ENCODE data around the gene CMTM1. TPM values are rescaled to one million over a fixed set of nuclear protein-coding genes. Genes with fewer than 3 reads are reported as not detected.

The CMTM1 gene, protein sequence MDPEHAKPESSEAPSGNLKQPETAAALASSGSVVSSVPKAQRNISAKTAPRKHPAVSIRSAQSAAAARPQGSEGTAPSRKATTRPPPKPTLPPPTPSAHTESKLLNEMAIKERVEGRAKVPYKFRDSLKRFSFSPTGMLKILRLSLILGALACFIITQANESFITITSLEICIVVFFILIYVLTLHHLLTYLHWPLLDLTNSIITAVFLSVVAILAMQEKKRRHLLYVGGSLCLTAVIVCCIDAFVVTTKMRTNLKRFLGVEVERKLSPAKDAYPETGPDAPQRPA
- 4.3 and 9.0 TPM in 2 replicates for total RNA-seq

- Histone ChIP-seq H3K27me3 (ENCODE audit: control insufficient read depth, insufficient read depth, low read length) (no peaks in the 10 kb centered on the region), H3K36me3 (ENCODE audit: control insufficient read depth, insufficient read depth, low read length) (no peaks in the 10 kb centered on the region), H3K4me3 (ENCODE audit: low read depth, low read length) (no peak within 1 kb of the TSS)
- TF ChIP-seq, protein P1, sequence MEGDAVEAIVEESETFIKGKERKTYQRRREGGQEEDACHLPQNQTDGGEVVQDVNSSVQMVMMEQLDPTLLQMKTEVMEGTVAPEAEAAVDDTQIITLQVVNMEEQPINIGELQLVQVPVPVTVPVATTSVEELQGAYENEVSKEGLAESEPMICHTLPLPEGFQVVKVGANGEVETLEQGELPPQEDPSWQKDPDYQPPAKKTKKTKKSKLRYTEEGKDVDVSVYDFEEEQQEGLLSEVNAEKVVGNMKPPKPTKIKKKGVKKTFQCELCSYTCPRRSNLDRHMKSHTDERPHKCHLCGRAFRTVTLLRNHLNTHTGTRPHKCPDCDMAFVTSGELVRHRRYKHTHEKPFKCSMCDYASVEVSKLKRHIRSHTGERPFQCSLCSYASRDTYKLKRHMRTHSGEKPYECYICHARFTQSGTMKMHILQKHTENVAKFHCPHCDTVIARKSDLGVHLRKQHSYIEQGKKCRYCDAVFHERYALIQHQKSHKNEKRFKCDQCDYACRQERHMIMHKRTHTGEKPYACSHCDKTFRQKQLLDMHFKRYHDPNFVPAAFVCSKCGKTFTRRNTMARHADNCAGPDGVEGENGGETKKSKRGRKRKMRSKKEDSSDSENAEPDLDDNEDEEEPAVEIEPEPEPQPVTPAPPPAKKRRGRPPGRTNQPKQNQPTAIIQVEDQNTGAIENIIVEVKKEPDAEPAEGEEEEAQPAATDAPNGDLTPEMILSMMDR (IDR thresholded peaks at IDR 0.05; ENCODE audit: insufficient read depth, low read length, poor library complexity, severe bottlenecking), result no peak
- DNase-seq (ENCODE audit: low read depth), result no peak
Observed at GRCh38 chr16:66566051-66566901, at the start of gene CMTM1. CMTM1 (plus strand) TSS chr16:66566439; CDS start chr16:66566514, 75 bp downstream.

DNA sequence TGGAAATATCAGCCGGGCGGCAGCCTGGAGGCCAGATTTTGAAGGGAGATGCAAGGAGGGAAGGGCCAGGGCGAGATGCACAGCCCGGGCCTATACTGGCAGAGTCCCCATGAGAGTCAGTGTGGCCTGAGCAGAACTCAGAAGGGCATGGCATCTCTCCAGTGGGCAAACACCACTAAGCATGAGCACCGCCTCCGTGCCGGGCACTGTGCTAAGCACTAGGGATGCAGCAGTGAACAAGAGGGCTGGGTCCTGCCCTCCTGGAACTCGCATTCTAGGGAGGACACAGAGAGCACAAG lies 49.8 kb upstream of the CMTM1 start:
- Histone ChIP-seq H3K27me3 (ENCODE audit: control insufficient read depth, insufficient read depth, low read length) (no peaks in the 10 kb centered on the region), H3K4me3 (ENCODE audit: low read depth, low read length) (no peak overlapping the region), H3K36me3 (ENCODE audit: control insufficient read depth, insufficient read depth, low read length) (peaks cover 1% of the 10 kb centered on the region)
- TF ChIP-seq, protein P1 (IDR thresholded peaks at IDR 0.05; ENCODE audit: insufficient read depth, low read length, poor library complexity, severe bottlenecking), result no peak
- no peak for DNase-seq (ENCODE audit: low read depth)

- Histone ChIP-seq H3K27me3 (ENCODE audit: control insufficient read depth, insufficient read depth, low read length) (no peaks in the 10 kb centered on the region), H3K4me3 (ENCODE audit: low read depth, low read length) (no peak overlapping the region), H3K36me3 (ENCODE audit: control insufficient read depth, insufficient read depth, low read length) (peaks cover 1% of the 10 kb centered on the region)
- TF ChIP-seq, protein P1 (IDR thresholded peaks at IDR 0.05; ENCODE audit: insufficient read depth, low read length, poor library complexity, severe bottlenecking), result no peak
- peak; percentile 99 for DNase-seq (ENCODE audit: low read depth)
Observed at GRCh38 chr16:66516808-66517585, 49.2 kb upstream of the CMTM1 start.

DNA sequence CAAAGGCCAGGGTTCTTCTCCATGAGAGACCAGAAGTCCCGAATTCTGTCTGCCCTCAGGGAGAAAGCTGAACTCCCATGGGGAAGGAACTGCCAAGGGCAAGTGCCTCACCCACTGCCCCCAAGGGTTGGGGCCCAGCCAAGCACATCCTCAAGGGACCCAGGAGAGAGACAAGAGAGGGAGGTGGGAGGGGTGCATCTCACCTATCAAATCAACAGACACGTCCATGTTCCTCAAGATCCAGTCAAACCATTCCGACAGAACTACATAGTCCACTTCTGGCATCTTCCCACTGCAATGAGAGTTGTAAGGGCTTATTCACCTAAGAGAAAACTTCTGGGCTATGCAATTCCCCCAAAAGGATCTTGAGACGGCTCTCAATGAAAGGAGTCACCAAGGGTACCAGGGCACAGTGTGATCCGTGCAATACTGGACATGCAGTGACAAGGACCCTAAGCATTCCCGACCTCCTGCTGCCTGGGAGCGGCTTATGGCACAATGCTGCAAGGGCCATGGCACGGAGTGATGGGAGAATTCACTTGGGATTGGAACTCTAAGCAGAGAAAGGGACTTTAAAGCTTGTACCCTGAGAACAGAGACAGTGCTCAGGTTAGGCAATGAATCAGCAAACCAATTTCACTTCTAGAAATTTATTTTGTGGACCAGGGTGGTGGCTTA lies 48.5 kb upstream of the CMTM1 start:
- no peak overlapping the region for H3K4me3 ChIP-seq (ENCODE audit: low read depth, low read length)
- H3K36me3 ChIP-seq (ENCODE audit: control insufficient read depth, insufficient read depth, low read length), result peaks cover 1% of the 10 kb centered on the region
- no peak for DNase-seq (ENCODE audit: low read depth)
- no peaks in the 10 kb centered on the region for H3K27me3 ChIP-seq (ENCODE audit: control insufficient read depth, insufficient read depth, low read length)
- TF ChIP-seq, protein P1 (IDR thresholded peaks at IDR 0.05; ENCODE audit: insufficient read depth, low read length, poor library complexity, severe bottlenecking), result no peak

GRCh38 chr16:66519482-66520373 lies 46.5 kb upstream of the CMTM1 start:
- no peak for DNase-seq (ENCODE audit: low read depth)
- TF ChIP-seq, protein P1 (IDR thresholded peaks at IDR 0.05; ENCODE audit: insufficient read depth, low read length, poor library complexity, severe bottlenecking), result no peak
- H3K4me3 ChIP-seq (ENCODE audit: low read depth, low read length), result no peak overlapping the region
- H3K27me3 ChIP-seq (ENCODE audit: control insufficient read depth, insufficient read depth, low read length), result no peaks in the 10 kb centered on the region
- H3K36me3 ChIP-seq (ENCODE audit: control insufficient read depth, insufficient read depth, low read length), result peaks cover 1% of the 10 kb centered on the region
